ENCODE measurements around the gene GRB7. TPM values are rescaled to one million over a fixed set of nuclear protein-coding genes. Genes with fewer than 3 reads are reported as not detected.
A peak's percentile ranks its signal among the peaks of the same experiment; 100 is the strongest.
"Not testable (repeated sequence)": the region's sequence is repeated elsewhere in the genome, so short reads cannot be mapped to it uniquely, and the experiment has no call there.

Gene GRB7
- total and polyA plus RNA-seq, 2 donors = 2.7 to 2.9 TPM

DNA sequence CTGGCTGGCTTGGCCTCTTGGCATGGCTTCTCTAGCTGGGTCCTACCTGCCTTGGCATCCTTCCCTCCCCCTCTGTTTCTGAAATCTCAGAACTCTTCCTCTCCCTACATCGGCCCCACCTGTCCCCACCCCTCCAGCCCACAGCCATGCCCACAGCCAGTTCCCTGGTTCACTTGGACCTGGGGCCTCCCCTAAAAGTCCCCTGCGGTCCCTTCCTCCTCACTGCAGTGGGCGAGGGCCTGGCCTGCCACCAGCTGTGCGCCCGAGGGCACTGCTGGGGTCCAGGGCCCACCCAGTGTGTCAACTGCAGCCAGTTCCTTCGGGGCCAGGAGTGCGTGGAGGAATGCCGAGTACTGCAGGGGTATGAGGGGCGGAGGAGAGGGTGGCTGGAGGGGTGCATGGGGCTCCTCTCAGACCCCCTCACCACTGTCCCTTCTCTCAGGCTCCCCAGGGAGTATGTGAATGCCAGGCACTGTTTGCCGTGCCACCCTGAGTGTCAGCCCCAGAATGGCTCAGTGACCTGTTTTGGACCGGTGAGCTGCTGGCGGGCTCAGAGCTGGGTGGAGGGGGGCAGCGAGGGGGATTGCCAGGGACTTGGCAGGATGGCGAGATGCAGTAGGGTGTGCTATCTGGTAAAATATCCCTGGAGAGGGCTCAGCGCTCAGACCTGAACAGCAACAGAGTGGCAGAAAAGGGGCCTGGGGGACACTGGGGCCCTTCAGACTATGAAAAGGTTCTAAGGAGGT is 21.5 kb upstream of the GRB7 start:
- no peak overlapping the region for H3K27ac ChIP-seq (ENCODE audit: low read depth)

DNA sequence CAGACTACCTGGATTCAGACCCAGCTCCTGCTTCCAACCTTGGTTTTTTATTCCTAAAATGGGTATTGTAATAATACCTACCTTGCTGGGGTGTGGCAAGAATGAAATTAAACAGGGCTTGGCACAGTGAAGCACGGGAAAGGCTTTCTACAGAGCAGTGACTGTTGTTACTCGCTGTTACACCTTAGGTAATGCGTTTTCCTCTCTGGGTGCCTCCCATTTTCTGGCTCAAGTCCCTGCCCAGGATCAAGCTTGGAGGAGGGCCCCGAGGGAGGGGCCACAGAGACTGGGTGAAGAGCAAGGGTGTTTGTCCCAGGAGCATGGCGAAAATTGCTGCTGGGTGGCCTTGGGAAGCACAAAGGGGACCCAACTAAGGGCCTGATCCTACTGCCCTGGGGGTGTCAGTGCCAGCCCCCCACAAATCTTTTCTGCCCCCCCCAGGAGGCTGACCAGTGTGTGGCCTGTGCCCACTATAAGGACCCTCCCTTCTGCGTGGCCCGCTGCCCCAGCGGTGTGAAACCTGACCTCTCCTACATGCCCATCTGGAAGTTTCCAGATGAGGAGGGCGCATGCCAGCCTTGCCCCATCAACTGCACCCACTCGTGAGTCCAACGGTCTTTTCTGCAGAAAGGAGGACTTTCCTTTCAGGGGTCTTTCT is 20.7 kb upstream of the GRB7 start:
- no peak for DNase-seq (ENCODE audit: extremely low spot score)
- peaks cover 8% of the 10 kb centered on the region for H3K36me3 ChIP-seq (ENCODE audit: insufficient read depth)
- no peak overlapping the region for H3K27ac ChIP-seq (ENCODE audit: low read depth)
- WGBS = 82% methylated on average over 11 of the region's 11 CpGs
- H3K4me3 ChIP-seq (ENCODE audit: low read depth, low read length) = no peak overlapping the region
- H3K4me1 ChIP-seq (ENCODE audit: insufficient read depth) = no peaks in the 10 kb centered on the region

More for the DNA sequence above, 21.5 kb upstream of the GRB7 start:
- WGBS = 91% methylated on average over 15 of the region's 15 CpGs
- Histone ChIP-seq H3K36me3 (ENCODE audit: insufficient read depth) (peaks cover 8% of the 10 kb centered on the region), H3K4me3 (ENCODE audit: low read depth, low read length) (no peak overlapping the region), H3K4me1 (ENCODE audit: insufficient read depth) (no peaks in the 10 kb centered on the region)
- DNase-seq (ENCODE audit: extremely low spot score) = no peak

DNA sequence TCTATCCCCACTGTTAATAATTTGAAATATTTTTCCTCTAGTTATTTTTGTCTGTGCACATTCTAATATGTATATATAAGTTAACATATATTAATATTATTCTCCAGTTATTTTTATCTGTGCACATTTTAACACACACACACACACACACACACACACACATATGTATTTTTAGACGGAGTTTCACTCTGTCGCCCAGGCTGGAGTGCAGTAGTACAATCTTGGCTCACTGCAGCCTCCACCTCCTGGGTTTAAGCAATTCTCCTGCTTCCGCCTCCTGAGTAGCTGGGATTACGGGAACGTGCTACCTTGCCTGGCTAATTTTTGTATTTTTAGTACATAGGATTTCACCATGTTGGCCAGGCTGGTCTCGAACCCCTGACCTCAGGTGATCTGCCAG is 20.1 kb upstream of the GRB7 start:
- no peak overlapping the region for H3K27ac ChIP-seq (ENCODE audit: low read depth)

DNA sequence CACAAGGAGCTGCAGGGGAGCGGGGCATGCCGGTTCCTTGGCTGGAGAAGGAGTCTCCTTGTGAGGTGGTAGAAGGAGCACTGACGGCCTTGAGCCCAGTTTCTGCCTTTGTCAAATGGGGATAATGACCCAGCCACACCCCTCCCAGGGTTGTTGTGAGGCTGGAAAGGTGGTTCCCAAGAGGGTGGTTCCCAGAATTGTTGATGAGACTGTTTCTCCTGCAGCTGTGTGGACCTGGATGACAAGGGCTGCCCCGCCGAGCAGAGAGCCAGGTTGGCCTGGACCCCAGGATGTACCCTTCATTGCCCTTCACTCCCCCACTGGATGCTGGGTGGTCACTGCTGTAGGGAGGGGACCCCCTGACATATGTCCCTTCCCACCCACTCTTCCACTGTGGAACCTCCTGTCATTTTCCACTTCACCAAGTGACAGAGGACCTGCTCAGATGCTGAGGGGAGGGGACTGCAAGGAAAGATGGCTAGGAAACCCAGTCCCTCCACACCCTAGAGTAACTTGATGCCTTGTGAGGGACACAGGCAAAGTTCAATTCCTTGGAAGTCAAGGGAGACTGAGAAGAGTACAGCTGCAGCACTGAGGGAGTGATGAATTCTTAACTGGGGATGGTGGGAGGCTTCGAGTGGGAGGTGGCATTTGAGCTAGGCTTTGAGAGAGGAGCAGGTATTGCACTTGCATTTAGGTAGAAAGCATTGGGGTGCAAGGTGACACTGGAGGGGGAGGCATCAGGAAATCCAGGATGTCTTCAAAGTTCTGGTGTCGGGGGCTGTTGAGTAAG is 18.0 kb upstream of the GRB7 start:
- H3K4me1 ChIP-seq (ENCODE audit: insufficient read depth) = no peaks in the 10 kb centered on the region
- H3K4me3 ChIP-seq (ENCODE audit: low read depth, low read length) = no peak overlapping the region
- H3K36me3 ChIP-seq (ENCODE audit: insufficient read depth) = peaks cover 8% of the 10 kb centered on the region
- no peak for DNase-seq (ENCODE audit: extremely low spot score)
- H3K27ac ChIP-seq (ENCODE audit: low read depth) = no peak overlapping the region
- 86% methylated on average over 7 of the region's 7 CpGs for WGBS

More for the DNA sequence above, 20.1 kb upstream of the GRB7 start:
- H3K4me3 ChIP-seq (ENCODE audit: low read depth, low read length) = no peak overlapping the region
- 84% methylated on average over 6 of the region's 6 CpGs for WGBS
- no peak for DNase-seq (ENCODE audit: extremely low spot score)
- H3K4me1 ChIP-seq (ENCODE audit: insufficient read depth) = no peaks in the 10 kb centered on the region
- peaks cover 8% of the 10 kb centered on the region for H3K36me3 ChIP-seq (ENCODE audit: insufficient read depth)

DNA sequence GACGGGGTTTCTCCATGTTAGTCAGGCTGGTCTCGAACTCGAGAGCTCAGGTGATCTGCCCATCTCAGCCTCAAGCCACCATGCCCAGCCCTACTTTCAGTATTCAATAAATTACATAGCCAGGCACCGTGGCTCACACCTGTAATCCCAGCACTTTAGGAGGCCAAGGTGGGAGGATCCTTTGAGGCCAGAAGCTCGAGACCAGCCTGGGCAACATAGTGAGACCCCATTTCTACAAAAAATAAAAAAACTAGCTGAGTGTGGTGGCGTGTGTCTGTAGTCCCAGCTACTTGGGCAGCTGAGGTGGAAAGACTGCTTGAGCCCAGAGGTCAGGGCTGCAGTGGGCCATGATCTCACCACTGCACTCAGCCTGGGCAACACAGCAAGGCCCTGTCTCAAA is 15.6 kb upstream of the GRB7 start:
- 94% methylated on average over 6 of the region's 6 CpGs for WGBS
- Histone ChIP-seq H3K27ac (ENCODE audit: low read depth) (no peak overlapping the region), H3K36me3 (ENCODE audit: insufficient read depth) (peaks cover 5% of the 10 kb centered on the region), H3K4me1 (ENCODE audit: insufficient read depth) (no peaks in the 10 kb centered on the region), H3K4me3 (ENCODE audit: low read depth, low read length) (no peak overlapping the region)
- no peak for DNase-seq (ENCODE audit: extremely low spot score)

DNA sequence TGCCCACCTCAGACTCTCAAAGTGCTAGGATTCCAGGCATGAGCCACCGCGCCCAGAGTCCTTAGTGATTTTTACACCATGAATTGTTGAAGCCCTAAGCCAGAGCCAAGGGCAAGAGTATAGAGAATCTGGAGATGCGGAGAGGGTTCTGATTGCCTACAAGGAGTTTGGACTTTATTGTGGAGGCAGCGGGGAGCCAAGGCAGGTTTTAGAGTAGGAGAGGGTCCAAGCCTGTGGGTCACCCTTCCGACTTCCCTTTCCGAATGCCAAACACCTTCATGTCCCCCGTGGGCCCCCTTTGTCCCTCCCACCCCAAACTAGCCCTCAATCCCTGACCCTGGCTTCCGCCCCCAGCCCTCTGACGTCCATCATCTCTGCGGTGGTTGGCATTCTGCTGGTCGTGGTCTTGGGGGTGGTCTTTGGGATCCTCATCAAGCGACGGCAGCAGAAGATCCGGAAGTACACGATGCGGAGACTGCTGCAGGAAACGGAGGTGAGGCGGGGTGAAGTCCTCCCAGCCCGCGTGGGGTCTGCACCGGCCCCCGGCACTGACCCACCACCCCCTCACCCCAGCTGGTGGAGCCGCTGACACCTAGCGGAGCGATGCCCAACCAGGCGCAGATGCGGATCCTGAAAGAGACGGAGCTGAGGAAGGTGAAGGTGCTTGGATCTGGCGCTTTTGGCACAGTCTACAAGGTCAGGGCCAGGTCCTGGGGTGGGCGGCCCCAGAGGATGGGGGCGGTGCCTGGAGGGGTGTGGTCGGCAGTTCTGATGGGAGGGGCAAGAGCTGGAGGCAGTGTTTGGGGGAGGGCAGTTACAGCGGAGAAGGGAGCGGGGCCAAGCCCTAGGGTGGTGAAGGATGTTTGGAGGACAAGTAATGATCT is 14.5 kb upstream of the GRB7 start:
- Histone ChIP-seq H3K4me3 (ENCODE audit: low read depth, low read length) (no peak overlapping the region), H3K36me3 (ENCODE audit: insufficient read depth) (peaks cover 2% of the 10 kb centered on the region), H3K27ac (ENCODE audit: low read depth) (no peak overlapping the region), H3K4me1 (ENCODE audit: insufficient read depth) (no peaks in the 10 kb centered on the region)
- WGBS = 85% methylated on average over 34 of the region's 34 CpGs
- DNase-seq (ENCODE audit: extremely low spot score) = no peak

DNA sequence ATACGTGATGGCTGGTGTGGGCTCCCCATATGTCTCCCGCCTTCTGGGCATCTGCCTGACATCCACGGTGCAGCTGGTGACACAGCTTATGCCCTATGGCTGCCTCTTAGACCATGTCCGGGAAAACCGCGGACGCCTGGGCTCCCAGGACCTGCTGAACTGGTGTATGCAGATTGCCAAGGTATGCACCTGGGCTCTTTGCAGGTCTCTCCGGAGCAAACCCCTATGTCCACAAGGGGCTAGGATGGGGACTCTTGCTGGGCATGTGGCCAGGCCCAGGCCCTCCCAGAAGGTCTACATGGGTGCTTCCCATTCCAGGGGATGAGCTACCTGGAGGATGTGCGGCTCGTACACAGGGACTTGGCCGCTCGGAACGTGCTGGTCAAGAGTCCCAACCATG is 13.0 kb upstream of the GRB7 start:
- Histone ChIP-seq H3K4me1 (ENCODE audit: insufficient read depth) (no peaks in the 10 kb centered on the region), H3K27ac (ENCODE audit: low read depth) (no peak overlapping the region), H3K4me3 (ENCODE audit: low read depth, low read length) (no peak overlapping the region), H3K36me3 (ENCODE audit: insufficient read depth) (no peaks in the 10 kb centered on the region)
- WGBS = 95% methylated on average over 13 of the region's 13 CpGs
- no peak for DNase-seq (ENCODE audit: extremely low spot score)

DNA sequence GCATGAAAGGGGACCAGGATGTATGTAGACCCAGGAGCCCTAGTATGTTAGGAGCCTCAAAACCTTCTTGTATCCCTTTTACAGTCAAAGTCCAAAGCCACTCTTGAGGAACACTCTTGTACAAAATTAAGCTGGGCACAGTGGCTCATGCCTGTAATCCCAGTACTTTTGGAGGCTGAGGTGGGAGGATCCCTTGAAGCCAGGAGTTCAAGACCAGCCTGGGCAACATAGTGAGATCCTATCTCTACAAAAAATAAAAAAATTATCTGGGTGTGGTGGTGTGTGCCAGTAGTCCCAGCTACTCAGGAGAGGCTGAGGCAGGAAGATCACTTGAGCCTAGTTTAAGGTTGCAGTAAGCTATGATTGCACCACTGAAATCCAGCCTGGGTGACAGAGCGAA is 11.8 kb upstream of the GRB7 start:
- not testable (repeated sequence) for H3K4me1 ChIP-seq (ENCODE audit: insufficient read depth); H3K27ac ChIP-seq (ENCODE audit: low read depth); H3K36me3 ChIP-seq (ENCODE audit: insufficient read depth); H3K4me3 ChIP-seq (ENCODE audit: low read depth, low read length); DNase-seq (ENCODE audit: extremely low spot score)
- 98% methylated on average over 1 of the region's 1 CpG for WGBS

DNA sequence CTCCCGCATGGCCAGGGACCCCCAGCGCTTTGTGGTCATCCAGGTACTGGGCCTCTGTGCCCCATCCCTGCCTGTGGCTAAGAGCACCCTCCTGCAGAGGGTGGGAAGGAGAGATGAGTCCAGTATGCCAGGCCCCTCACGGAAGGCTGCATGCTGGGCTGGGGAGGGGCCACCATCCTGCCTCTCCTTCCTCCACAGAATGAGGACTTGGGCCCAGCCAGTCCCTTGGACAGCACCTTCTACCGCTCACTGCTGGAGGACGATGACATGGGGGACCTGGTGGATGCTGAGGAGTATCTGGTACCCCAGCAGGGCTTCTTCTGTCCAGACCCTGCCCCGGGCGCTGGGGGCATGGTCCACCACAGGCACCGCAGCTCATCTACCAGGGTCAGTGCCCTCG is 11.1 kb upstream of the GRB7 start:
- Histone ChIP-seq H3K4me3 (ENCODE audit: low read depth, low read length) (no peak overlapping the region), H3K36me3 (ENCODE audit: insufficient read depth) (no peaks in the 10 kb centered on the region), H3K4me1 (ENCODE audit: insufficient read depth) (no peaks in the 10 kb centered on the region), H3K27ac (ENCODE audit: low read depth) (no peak overlapping the region)
- DNase-seq (ENCODE audit: extremely low spot score) = no peak
- 87% methylated on average over 9 of the region's 9 CpGs for WGBS

DNA sequence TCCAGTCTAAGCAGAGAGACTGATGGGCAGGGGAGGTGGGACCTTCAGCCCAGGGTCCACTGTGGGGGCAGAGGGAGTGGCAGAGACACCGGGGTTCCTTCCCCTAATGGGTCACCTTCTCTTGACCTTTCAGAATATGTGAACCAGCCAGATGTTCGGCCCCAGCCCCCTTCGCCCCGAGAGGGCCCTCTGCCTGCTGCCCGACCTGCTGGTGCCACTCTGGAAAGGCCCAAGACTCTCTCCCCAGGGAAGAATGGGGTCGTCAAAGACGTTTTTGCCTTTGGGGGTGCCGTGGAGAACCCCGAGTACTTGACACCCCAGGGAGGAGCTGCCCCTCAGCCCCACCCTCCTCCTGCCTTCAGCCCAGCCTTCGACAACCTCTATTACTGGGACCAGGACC is 10.2 kb upstream of the GRB7 start:
- Histone ChIP-seq H3K4me1 (ENCODE audit: insufficient read depth) (no peaks in the 10 kb centered on the region), H3K4me3 (ENCODE audit: low read depth, low read length) (no peak overlapping the region), H3K36me3 (ENCODE audit: insufficient read depth) (no peaks in the 10 kb centered on the region), H3K27ac (ENCODE audit: low read depth) (no peak overlapping the region)
- no peak for DNase-seq (ENCODE audit: extremely low spot score)
- 77% methylated on average over 10 of the region's 10 CpGs for WGBS

DNA sequence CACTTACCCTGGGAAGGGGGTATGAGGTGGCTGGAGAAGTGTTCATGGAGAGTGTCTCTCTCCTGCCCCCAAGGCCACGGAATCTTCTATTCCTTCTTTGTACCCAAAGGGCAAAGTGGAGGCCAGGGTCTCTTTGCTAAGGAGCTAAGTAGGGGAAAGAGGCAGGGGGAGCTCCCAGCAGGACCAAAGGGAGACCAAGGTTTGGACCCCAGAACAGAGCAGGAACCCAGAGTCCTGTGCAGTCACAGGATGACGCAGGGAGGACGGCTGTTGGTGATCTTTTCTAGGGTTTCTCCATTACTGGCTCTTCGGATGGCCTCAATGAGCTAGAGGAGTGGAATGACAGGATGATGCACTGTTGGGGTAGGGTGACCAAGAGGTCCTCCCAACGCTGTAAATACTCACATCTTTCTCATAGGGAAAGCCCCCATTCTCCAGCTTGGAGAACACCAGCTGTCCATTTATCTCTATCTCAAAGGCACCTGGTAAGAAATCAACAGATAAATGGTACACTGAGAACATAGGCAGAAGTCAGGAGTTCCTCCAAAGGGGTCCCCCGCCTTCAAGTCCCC is 8.4 kb upstream of the GRB7 start:
- WGBS = 71% methylated on average over 6 of the region's 6 CpGs
- no peaks in the 10 kb centered on the region for H3K4me1 ChIP-seq (ENCODE audit: insufficient read depth)
- peak overlapping the region; percentile 65 for H3K4me3 ChIP-seq (ENCODE audit: low read depth, low read length)
- H3K36me3 ChIP-seq (ENCODE audit: insufficient read depth) = no peaks in the 10 kb centered on the region
- H3K27ac ChIP-seq (ENCODE audit: low read depth) = peak overlapping the region; percentile 95
- DNase-seq (ENCODE audit: extremely low spot score) = no peak

DNA sequence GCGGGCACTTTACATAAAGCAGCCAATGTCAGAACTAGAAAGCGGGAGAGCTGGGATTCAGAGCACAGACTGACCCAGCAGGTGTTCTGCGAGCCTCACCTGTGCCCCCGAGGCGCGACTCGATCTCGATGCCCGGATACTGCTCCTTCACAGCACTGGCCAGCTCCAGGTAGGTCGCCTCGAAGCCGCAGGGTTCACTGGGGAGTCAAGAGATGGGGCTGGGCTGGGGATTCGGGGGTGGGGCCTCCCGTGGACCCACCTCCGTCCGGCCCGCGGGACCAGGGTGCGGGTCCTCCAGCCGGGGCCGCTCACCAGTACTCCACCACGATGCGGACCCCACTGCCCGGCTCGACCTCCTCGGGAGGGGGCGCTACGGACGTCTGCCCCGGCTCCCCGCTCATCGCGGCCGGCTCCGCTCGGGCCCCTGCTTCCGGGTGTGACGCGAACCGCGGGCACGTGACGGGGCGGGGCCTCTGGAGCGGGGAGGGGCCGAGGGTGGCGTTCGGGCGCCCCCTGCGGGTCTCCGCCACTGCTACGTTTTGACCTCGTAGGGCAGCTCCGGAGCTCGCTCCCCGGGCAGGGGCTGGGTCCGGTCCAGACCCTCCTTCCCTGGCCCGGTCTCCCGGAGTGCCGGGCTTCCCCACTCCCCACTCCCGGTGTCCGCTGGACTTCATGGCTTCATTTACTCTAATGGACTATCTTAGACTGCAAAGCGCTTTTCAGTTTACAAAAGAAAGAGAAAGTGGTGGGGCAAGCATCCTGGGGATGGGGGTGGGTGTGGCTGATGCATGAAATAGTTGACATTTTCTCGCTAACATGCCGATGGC is 7.4 kb upstream of the GRB7 start, which contains the start of gene MIEN1:
Gene MIEN1, minus strand, starts transcription at position 438 of the 827 bp plus-strand sequence. Its CDS starts 37 bp downstream, at position 401.
- H3K4me3 ChIP-seq (ENCODE audit: low read depth, low read length) = peak within 1 kb of the TSS; percentile 65
- H3K4me1 ChIP-seq (ENCODE audit: insufficient read depth) = no peaks in the 10 kb centered on the region
- DNase-seq (ENCODE audit: extremely low spot score) = no peak
- no peaks in the 10 kb centered on the region for H3K36me3 ChIP-seq (ENCODE audit: insufficient read depth)
- H3K27ac ChIP-seq (ENCODE audit: low read depth) = peak within 1 kb of the TSS; percentile 95
- under 1% methylated on average over 65 of the region's 65 CpGs for WGBS
